HG02973 (cell line): ENCODE measurements around the gene C7orf57.

Source experiments
- ATAC-seq: cut with Tn5 transposase; IDR thresholded peaks from one replicate; pipeline ENCODE4 v1.9.1; 2021; ENCODE audit warnings: moderate library complexity; ENCODE audit not compliant: unreplicated experiment

The C7orf57 gene

GRCh38 chr7:48107926-48108472 is 72.7 kb downstream of the C7orf57 start:
- ATAC-seq = no peak

- ATAC-seq = no peak
Observed at GRCh38 chr7:48108959-48109847, 73.9 kb downstream of the C7orf57 start.

DNA sequence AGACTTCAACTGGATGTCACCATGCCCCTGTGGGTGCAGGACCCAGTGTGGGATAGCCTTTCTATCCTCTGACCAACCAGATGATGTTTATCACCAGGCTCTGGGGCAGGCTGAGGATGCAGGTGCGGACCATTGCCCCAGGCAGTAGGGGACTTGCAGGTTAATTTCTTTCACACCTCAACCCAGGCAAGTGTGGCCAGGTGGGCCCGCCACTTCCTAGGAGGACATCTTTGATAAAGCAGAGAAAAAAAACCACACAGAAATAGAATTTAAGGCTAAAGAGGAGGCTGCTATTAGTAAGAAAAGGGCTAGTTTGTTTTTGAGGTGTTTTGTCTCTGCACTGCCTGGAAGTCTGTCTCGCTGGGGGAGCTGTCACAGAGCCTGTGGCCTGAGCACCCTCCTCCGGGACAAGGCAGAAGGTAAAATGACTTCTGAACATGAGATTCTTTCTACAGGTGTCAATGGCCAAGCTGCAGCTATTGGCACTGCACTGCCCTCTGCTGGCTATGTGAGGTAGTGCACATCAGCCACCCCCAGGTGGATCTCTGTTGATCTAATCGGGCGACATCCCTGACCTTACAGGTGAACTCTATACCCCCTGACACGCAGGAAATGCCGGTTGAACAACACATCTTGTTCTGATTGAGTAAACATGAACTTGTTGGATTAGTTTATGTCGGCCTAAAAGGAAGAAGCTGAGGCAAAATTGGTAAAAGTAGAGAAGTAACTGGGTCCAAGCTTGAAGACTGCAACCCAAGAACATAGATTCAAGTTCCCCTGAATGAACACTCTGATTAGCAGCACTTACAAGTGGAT is 74.7 kb downstream of the C7orf57 start:
- ATAC-seq = peak; percentile 84

DNA sequence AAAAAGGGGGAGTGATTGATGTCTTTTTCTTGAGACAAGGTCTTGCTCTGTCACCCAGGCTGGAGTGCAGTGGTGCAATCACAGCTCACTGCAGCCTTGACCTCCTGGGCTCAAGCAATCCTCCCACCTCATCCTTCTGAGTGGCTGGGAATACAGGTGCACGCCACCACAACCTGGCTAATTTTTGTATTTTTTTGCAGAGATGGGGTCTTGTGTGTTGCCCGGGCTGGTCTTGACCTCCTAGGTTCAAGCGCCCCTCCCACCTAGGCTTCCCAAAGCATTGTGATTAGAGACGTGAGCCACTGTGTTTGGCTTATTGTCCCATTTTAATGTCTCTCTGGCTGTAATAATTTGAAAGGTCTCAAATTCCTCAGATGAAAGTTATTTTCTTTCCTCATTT is 75.5 kb downstream of the C7orf57 start:
- ATAC-seq = no peak
